Measurements from ENCODE around the gene GAPT.
"Not testable (repeated sequence)": the region's sequence is repeated elsewhere in the genome, so short reads cannot be mapped to it uniquely, and the experiment has no call there.

The GAPT gene

GRCh38 chr5:58505971-58506640, 14.9 kb downstream of the GAPT start:
- no peak for DNase-seq

- DNase-seq: no peak
Measured at GRCh38 chr5:58507715-58508114, 16.5 kb downstream of the GAPT start.

- DNase-seq: no peak
Measured at GRCh38 chr5:58517198-58517597, 26.0 kb downstream of the GAPT start.

GRCh38 chr5:58523956-58524355, 32.7 kb downstream of the GAPT start:
- DNase-seq: no peak

- no peak for DNase-seq
Measured at GRCh38 chr5:58524571-58524970, 33.3 kb downstream of the GAPT start.

- no peak for DNase-seq
Measured at GRCh38 chr5:58530942-58531490, 39.8 kb downstream of the GAPT start.

GRCh38 chr5:58541935-58542334, 50.7 kb downstream of the GAPT start:
- DNase-seq: not testable (repeated sequence)

GRCh38 chr5:58542709-58543108, 51.5 kb downstream of the GAPT start:
- no peak for DNase-seq

- no peak for DNase-seq
Measured at GRCh38 chr5:58543723-58544122, 52.5 kb downstream of the GAPT start.

GRCh38 chr5:58544195-58544594, 53.0 kb downstream of the GAPT start:
- no peak for DNase-seq

GRCh38 chr5:58544926-58545325, 53.7 kb downstream of the GAPT start:
- DNase-seq: no peak

GRCh38 chr5:58545912-58546311, 54.7 kb downstream of the GAPT start:
- no peak for DNase-seq

Measured in stimulated activated CD8-positive, alpha-beta memory T cell treated with anti-CD3 and anti-CD28 coated beads, Interleukin-4, amount 100 ng/mL, for 48 hours (primary cell).